HepG2 (cell line): ENCODE measurements around the gene CFL1. TPM values are rescaled to one million over a fixed set of nuclear protein-coding genes. Genes with fewer than 3 reads are reported as not detected.

Experiments used
- ATAC-seq: fragments of 200-7000 bp; cut with Tn5 transposase; 3 replicates; pipeline ENCODE4 v1.9.1; 2020; ENCODE audit warnings: mild to moderate bottlenecking, moderate library complexity
- BruUV-seq: library from RNA; stranded (reverse); fragments of 400-500 nt; replicated peaks from 2 replicates; lab custom pipeline; 2021; lab: Mats Ljungman, UMichigan
- CTCF ChIA-PET: fragments of 300-600 bp; formaldehyde crosslinking; extraction: SDS; loops from one replicate; lab custom pipeline; 2021; ENCODE audit warnings: low total read pairs, inconsistent platforms, low intra/inter-chr PET ratio; lab: Yijun Ruan, JAX
- POLR2A ChIA-PET: fragments of 350-600 bp; sonication (Branson Sonifier 250); formaldehyde crosslinking; loops from one replicate; lab custom pipeline; 2020; ENCODE audit warnings: antibody characterized with exemption, inconsistent platforms; lab: Yijun Ruan, JAX
- DNase-seq: peaks from one replicate; pipeline ENCODE4 v3.0.0-alpha.2; 2015; ENCODE audit warnings: low spot score
- FAIRE-seq: peaks from 3 replicates; lab custom pipeline; 2011; peaks lifted over from hg19 to GRCh38; lab: Jason Lieb, UNC
- H2AFZ ChIP-seq: one replicate; pipeline ENCODE4 v1.6.1; 2011; ENCODE audit warnings: low read length, inconsistent platforms
- H3K27ac ChIP-seq: fragments of 300-600 bp; 3 replicates; pipeline ENCODE4 v1.8.0; 2011; ENCODE audit warnings: mixed run types, mild to moderate bottlenecking, mixed read lengths, low read length, inconsistent platforms; ENCODE audit not compliant: insufficient read depth; ENCODE audit errors: extremely low read length
- H3K27me3 ChIP-seq, 2 experiments: fragments of 200-600 bp in 1 of 2; 2 replicates in 1 of 2; 3 replicates in 1 of 2; pipeline versions ENCODE4 v1.6.0 to v1.8.0; 2011; ENCODE audit warnings: low read length in 2 of 2, mild to moderate bottlenecking in 2 of 2, moderate library complexity in 2 of 2, inconsistent platforms in 1 of 2; ENCODE audit not compliant: insufficient read depth in 2 of 2, control insufficient read depth in 1 of 2
- H3K36me3 ChIP-seq, 2 experiments: fragments of 200-600 bp in 1 of 2; replicated peaks in 1 of 2; 2 replicates in 1 of 2; 3 replicates in 1 of 2; pipeline versions ENCODE4 v1.5.1 to v1.8.0; 2011; ENCODE audit warnings: low read length in 2 of 2, inconsistent platforms in 1 of 2; ENCODE audit not compliant: insufficient read depth in 2 of 2, control insufficient read depth in 1 of 2
- H3K4me1 ChIP-seq: 2 replicates; pipeline ENCODE4 v1.5.1; 2012; ENCODE audit warnings: low read length, inconsistent platforms; ENCODE audit not compliant: insufficient read depth
- H3K4me2 ChIP-seq: 2 replicates; pipeline ENCODE4 v1.6.0; 2011; ENCODE audit warnings: low read depth, low read length, inconsistent platforms
- H3K4me3 ChIP-seq, 3 experiments: fragments of 200-600 bp in 1 of 3; sonication (generic), shearing (Covaris generic) in 1 of 3; replicated peaks in 1 of 3; 2 replicates each; pipeline ENCODE4 v1.5.1; 2011 to 2016; ENCODE audit warnings: low read length in 3 of 3, inconsistent platforms in 2 of 3, low read depth in 2 of 3, mild to moderate bottlenecking in 2 of 3, control low read depth in 1 of 3, mixed read lengths in 1 of 3; ENCODE audit not compliant: insufficient read depth in 1 of 3
- H3K79me2 ChIP-seq: one replicate; pipeline ENCODE4 v1.6.1; 2011; ENCODE audit warnings: low read length, inconsistent platforms; ENCODE audit not compliant: insufficient read depth
- H3K9ac ChIP-seq: 2 replicates; pipeline ENCODE4 v1.6.0; 2011; ENCODE audit warnings: mild to moderate bottlenecking, low read depth, low read length, inconsistent platforms; ENCODE audit not compliant: insufficient read depth
- H3K9me3 ChIP-seq: 2 replicates; pipeline ENCODE4 v1.5.1; 2012; ENCODE audit warnings: mild to moderate bottlenecking, low read length
- H4K20me1 ChIP-seq: 2 replicates; pipeline ENCODE4 v1.6.0; 2011; ENCODE audit warnings: inconsistent platforms, mild to moderate bottlenecking, low read length, moderate library complexity; ENCODE audit not compliant: insufficient read depth
- MEIS2 ChIP-seq: sonication (generic); formaldehyde crosslinking; IDR thresholded peaks from 2 replicates; pipeline ENCODE4 v1.9.0; 2021; ENCODE audit warnings: mild to moderate bottlenecking, missing genetic modification reagents
- RAD21 ChIP-seq: fragments of 450-650 bp; formaldehyde crosslinking; IDR thresholded peaks from 2 replicates; pipeline ENCODE4 v1.5.0; 2020; ENCODE audit warnings: mild to moderate bottlenecking
- SKI ChIP-seq: fragments of 450-650 bp; IDR thresholded peaks from one replicate; pipeline ENCODE4 v1.6.1; 2018; ENCODE audit warnings: mild to moderate bottlenecking; ENCODE audit not compliant: partially characterized antibody
- ZNF792 ChIP-seq: IDR thresholded peaks from 2 replicates; pipeline ENCODE4 v1.6.1; 2016
- WGBS: methylation state at CpG from one replicate; pipeline ENCODE4 v1.1.6; 2017; ENCODE audit warnings: low lambda C conversion rate; 5-methylcytosine and 5-hydroxymethylcytosine counted together
- in situ Hi-C: cut with HindIII; loops from 2 replicates; pipeline ENCODE4 v1.10.0; 2017; ENCODE audit warnings: low pct_unique_long_range_greater_than_20kb; ENCODE audit not compliant: extremely low pct_ligation_motif_present
- intact Hi-C: fragments of 100-400 bp; cut with micrococcal nuclease; formaldehyde crosslinking; loops from one replicate; pipeline ENCODE4 v1.10.0; 2022; ENCODE audit not compliant: unreplicated experiment
- polyA plus RNA-seq, 8 experiments: library from polyadenylated mRNA; depleted of rRNA in 3 of 8; stranded (reverse) in 7 of 8; unstranded in 1 of 8; fragments of >200 nt; fragmentation: Illumina TruSeq in 4 of 8; extraction: Trizol in 4 of 8; gene quantifications; 2 replicates each; pipeline versions ENCODE4 v1.2.1 to v1.2.3, GENCODE V29; 2011 to 2016; ENCODE audit warnings: low read depth in 4 of 8, missing spikeins in 1 of 8, mixed read lengths in 1 of 8; ENCODE audit not compliant: insufficient read depth in 1 of 8
- total RNA-seq, 5 experiments: library from RNA; depleted of rRNA; stranded (reverse); fragments of >200 nt; fragmentation: Illumina TruSeq; extraction: Trizol; gene quantifications; 2 replicates each; pipeline ENCODE4 v1.2.3, GENCODE V29; 2016; ENCODE audit warnings: low read depth in 1 of 5
- TF ChIP-seq, protein P1 (sequence below): sonication (generic); formaldehyde crosslinking; conservative IDR thresholded peaks from 2 replicates; pipeline ENCODE4 v1.8.1; 2023; ENCODE audit warnings: missing genetic modification reagents
- TF ChIP-seq, protein P2 (sequence below): sonication (generic); formaldehyde crosslinking; IDR thresholded peaks from 2 replicates; pipeline ENCODE4 v1.5.1; 2020; ENCODE audit warnings: mild to moderate bottlenecking, missing genetic modification reagents, borderline replicate concordance

Gene CFL1
- total and polyA plus RNA-seq, 2 of the 13 experiments (the other 11 are each of a cell fraction or from before 2014, with no cell fraction given): 379 to 383 TPM

DNA sequence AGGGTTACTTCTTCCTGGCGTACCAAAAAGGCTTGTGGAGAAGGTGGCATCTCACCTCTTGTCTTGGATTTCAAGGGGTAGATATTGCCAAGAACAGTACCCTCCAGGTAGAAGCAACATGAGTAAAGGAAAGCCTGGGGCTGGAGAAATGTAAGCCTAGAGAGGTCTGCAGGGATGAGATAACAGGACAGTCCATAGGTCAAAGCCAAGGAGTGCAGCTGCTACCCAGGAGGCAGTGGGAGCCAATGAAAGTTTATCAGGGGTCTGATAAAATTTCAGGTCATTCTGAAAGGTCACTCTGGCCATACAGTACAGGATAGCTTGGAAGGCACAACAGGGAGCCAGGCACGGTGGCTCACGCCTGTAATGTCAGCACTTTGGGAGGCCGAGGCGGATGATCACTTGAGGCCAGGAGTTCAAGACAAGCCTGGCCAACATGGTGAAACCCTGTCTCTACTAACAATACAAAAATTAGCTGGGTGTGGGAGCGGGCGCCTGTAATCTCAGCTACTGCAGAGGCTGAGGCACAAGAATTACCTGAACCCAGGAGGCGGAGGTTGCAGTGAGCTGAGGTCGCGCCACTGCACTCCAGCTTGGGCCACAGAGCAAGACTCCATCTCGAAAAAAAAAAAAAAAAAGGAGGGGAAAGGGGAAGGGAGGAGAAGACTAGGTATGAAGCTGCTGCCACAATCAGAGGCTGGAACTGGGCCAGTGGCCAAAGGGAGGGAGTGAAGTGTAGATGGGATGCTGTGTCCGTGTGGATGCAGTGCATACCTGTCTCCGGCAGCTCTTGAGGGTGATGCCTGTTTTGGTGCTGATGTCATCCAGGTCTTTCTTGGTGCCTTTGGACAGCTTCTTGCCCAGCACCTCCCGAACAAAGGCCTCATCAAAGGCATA, 29.1 kb upstream of the CFL1 start:
- H3K9me3 ChIP-seq: no peaks in the 10 kb centered on the region
- no peak overlapping the region for H3K27ac ChIP-seq
- peaks cover 4 to 19% of the 10 kb centered on the region in 2 experiments; a peak in 4 of 5 replicates for H3K36me3 ChIP-seq
- intact Hi-C loops: loop anchor here (5.0 kb wide), 1 partner anchor 45 kb away; no protein-coding TSS in a partner anchor
- H3K79me2 ChIP-seq: peaks cover 5% of the 10 kb centered on the region
- H3K4me3 ChIP-seq: peak overlapping the region; percentile 74 to 91 (median 87); a peak in 5 of 6 replicates
- H2AFZ ChIP-seq: no peak overlapping the region
- H3K4me1 ChIP-seq: peaks cover 60% of the 10 kb centered on the region
- H3K27me3 ChIP-seq: no peaks in the 10 kb centered on the region; a peak in 1 of 5 replicates
- CTCF ChIA-PET: interaction anchor here (0.6 to 6.9 kb wide), 3 partner anchors 102 to 417 kb away, joined by 3 to 63 read pairs (median 4); no protein-coding TSS in a partner anchor
- TF ChIP-seq, protein P1, sequence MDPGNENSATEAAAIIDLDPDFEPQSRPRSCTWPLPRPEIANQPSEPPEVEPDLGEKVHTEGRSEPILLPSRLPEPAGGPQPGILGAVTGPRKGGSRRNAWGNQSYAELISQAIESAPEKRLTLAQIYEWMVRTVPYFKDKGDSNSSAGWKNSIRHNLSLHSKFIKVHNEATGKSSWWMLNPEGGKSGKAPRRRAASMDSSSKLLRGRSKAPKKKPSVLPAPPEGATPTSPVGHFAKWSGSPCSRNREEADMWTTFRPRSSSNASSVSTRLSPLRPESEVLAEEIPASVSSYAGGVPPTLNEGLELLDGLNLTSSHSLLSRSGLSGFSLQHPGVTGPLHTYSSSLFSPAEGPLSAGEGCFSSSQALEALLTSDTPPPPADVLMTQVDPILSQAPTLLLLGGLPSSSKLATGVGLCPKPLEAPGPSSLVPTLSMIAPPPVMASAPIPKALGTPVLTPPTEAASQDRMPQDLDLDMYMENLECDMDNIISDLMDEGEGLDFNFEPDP: no peak
- TF ChIP-seq MEIS2 (CRISPR knock-in tag): no peak
- TF ChIP-seq, protein P2, sequence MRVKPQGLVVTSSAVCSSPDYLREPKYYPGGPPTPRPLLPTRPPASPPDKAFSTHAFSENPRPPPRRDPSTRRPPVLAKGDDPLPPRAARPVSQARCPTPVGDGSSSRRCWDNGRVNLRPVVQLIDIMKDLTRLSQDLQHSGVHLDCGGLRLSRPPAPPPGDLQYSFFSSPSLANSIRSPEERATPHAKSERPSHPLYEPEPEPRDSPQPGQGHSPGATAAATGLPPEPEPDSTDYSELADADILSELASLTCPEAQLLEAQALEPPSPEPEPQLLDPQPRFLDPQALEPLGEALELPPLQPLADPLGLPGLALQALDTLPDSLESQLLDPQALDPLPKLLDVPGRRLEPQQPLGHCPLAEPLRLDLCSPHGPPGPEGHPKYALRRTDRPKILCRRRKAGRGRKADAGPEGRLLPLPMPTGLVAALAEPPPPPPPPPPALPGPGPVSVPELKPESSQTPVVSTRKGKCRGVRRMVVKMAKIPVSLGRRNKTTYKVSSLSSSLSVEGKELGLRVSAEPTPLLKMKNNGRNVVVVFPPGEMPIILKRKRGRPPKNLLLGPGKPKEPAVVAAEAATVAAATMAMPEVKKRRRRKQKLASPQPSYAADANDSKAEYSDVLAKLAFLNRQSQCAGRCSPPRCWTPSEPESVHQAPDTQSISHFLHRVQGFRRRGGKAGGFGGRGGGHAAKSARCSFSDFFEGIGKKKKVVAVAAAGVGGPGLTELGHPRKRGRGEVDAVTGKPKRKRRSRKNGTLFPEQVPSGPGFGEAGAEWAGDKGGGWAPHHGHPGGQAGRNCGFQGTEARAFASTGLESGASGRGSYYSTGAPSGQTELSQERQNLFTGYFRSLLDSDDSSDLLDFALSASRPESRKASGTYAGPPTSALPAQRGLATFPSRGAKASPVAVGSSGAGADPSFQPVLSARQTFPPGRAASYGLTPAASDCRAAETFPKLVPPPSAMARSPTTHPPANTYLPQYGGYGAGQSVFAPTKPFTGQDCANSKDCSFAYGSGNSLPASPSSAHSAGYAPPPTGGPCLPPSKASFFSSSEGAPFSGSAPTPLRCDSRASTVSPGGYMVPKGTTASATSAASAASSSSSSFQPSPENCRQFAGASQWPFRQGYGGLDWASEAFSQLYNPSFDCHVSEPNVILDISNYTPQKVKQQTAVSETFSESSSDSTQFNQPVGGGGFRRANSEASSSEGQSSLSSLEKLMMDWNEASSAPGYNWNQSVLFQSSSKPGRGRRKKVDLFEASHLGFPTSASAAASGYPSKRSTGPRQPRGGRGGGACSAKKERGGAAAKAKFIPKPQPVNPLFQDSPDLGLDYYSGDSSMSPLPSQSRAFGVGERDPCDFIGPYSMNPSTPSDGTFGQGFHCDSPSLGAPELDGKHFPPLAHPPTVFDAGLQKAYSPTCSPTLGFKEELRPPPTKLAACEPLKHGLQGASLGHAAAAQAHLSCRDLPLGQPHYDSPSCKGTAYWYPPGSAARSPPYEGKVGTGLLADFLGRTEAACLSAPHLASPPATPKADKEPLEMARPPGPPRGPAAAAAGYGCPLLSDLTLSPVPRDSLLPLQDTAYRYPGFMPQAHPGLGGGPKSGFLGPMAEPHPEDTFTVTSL: no peak
- no peak for TF ChIP-seq ZNF792 (CRISPR knock-in tag)
- no peak for TF ChIP-seq SKI
- no peak for TF ChIP-seq RAD21 (CRISPR knock-in tag)
- no peak for FAIRE-seq
- POLR2A ChIA-PET: interaction anchor here (1.2 to 7.6 kb wide), 12 partner anchors 10 to 175 kb away, joined by 3 to 95 read pairs (median 8); partner anchors contain the start of genes BANF1, C11orf68, CFL1 and EIF1AD
- H4K20me1 ChIP-seq: no peaks in the 10 kb centered on the region
- DNase-seq: no peak
- peak overlapping the region; percentile 70 for H3K9ac ChIP-seq
- 81% methylated on average over 14 of the region's 14 CpGs for WGBS
- ATAC-seq: no peak
- in situ Hi-C loops: no loop called here
- peak overlapping the region; percentile 96 for H3K4me2 ChIP-seq
- BruUV-seq: no TSS peak
